NB4 (cell line): ENCODE results near the gene CTBP2.

Source experiments
- DNase-seq: peaks from one replicate; pipeline ENCODE4 v3.0.0; 2010; ENCODE audit warnings: low read depth
- H3K4me3 ChIP-seq: one replicate; pipeline ENCODE4 v1.5.1; 2011; ENCODE audit warnings: mild to moderate bottlenecking, low read depth, low read length, moderate library complexity
- CTCF ChIP-seq: IDR thresholded peaks from one replicate; pipeline ENCODE4 v1.5.1; 2012; ENCODE audit warnings: low read depth, low read length
- MAX ChIP-seq: IDR thresholded peaks from 2 replicates; pipeline ENCODE4 v1.6.1; 2011; ENCODE audit warnings: low read depth, low read length
- MYC ChIP-seq: IDR thresholded peaks from 2 replicates; pipeline ENCODE4 v1.6.1; 2011; ENCODE audit warnings: low read depth, low read length
- POLR2A ChIP-seq: IDR thresholded peaks from 2 replicates; pipeline ENCODE4 v1.6.1; 2011; ENCODE audit warnings: mild to moderate bottlenecking; ENCODE audit not compliant: insufficient read length; ENCODE audit errors: extremely low read depth

The CTBP2 gene

GRCh38 chr10:125159932-125160855 is at the start of gene CTBP2:
CTBP2 (minus strand) TSS chr10:125160563.
- DNase-seq: peak; percentile 71
- peak within 1 kb of the TSS; percentile 65 for H3K4me3 ChIP-seq
- no peak for TF ChIP-seq POLR2A
- TF ChIP-seq MYC: no peak
- TF ChIP-seq MAX: no peak
- no peak for TF ChIP-seq CTCF

- H3K4me3 ChIP-seq: no peak overlapping the region
- no peak for TF ChIP-seq POLR2A
- no peak for TF ChIP-seq CTCF
- TF ChIP-seq MAX: no peak
- no peak for TF ChIP-seq MYC
- DNase-seq: no peak
These were observed 49.4 kb upstream of the CTBP2 start for GRCh38 chr10:125209591-125210355.

GRCh38 chr10:125208854-125209565 is 48.6 kb upstream of the CTBP2 start:
- no peak for TF ChIP-seq MAX
- no peak for TF ChIP-seq MYC
- no peak for TF ChIP-seq POLR2A
- TF ChIP-seq CTCF: no peak
- H3K4me3 ChIP-seq: no peak overlapping the region
- DNase-seq: no peak

GRCh38 chr10:125206623-125207022 is 46.3 kb upstream of the CTBP2 start:
- DNase-seq: no peak
- no peak overlapping the region for H3K4me3 ChIP-seq
- no peak for TF ChIP-seq CTCF
- no peak for TF ChIP-seq MAX
- no peak for TF ChIP-seq MYC
- no peak for TF ChIP-seq POLR2A

GRCh38 chr10:125205431-125205830 is 45.1 kb upstream of the CTBP2 start:
- TF ChIP-seq MAX (no peak), MYC (no peak), POLR2A (no peak), CTCF (no peak)
- no peak overlapping the region for H3K4me3 ChIP-seq
- DNase-seq: no peak
